IPS DF 6.9 (cell line): ENCODE measurements around the gene TTC29.

Experiments
- DNase-seq: peaks from one replicate; pipeline ENCODE4 v3.0.0-alpha.2; 2013; ENCODE audit warnings: low read depth, low spot score
- H3K27ac ChIP-seq: one replicate; pipeline ENCODE4 v1.5.1; 2013; ENCODE audit warnings: low read length, control low read depth
- H3K27me3 ChIP-seq: 2 replicates; pipeline ENCODE4 v1.6.1; 2013; ENCODE audit warnings: mild to moderate bottlenecking, low read length; ENCODE audit not compliant: control insufficient read depth, insufficient read depth
- H3K36me3 ChIP-seq: 2 replicates; pipeline ENCODE4 v1.6.1; 2013; ENCODE audit warnings: low read length; ENCODE audit not compliant: control insufficient read depth, insufficient read depth
- H3K4me1 ChIP-seq: 2 replicates; pipeline ENCODE4 v1.6.1; 2013; ENCODE audit warnings: low read length; ENCODE audit not compliant: control insufficient read depth, insufficient read depth
- H3K4me3 ChIP-seq: 2 replicates; pipeline ENCODE4 v1.5.1; 2013; ENCODE audit warnings: mild to moderate bottlenecking, low read length
- H3K9me3 ChIP-seq: 2 replicates; pipeline ENCODE4 v1.6.1; 2013; ENCODE audit warnings: low read length, inconsistent platforms; ENCODE audit not compliant: control insufficient read depth, insufficient read depth
- WGBS: extraction: QIAGEN DNeasy Blood & Tissue Kit; methylation state at CpG from one replicate; pipeline ENCODE4 v1.1.7; 2013; ENCODE audit warnings: mixed read lengths, missing lambda C conversion rate; ENCODE audit not compliant: insufficient read length, insufficient coverage; 5-methylcytosine and 5-hydroxymethylcytosine counted together

TTC29 gene

DNA sequence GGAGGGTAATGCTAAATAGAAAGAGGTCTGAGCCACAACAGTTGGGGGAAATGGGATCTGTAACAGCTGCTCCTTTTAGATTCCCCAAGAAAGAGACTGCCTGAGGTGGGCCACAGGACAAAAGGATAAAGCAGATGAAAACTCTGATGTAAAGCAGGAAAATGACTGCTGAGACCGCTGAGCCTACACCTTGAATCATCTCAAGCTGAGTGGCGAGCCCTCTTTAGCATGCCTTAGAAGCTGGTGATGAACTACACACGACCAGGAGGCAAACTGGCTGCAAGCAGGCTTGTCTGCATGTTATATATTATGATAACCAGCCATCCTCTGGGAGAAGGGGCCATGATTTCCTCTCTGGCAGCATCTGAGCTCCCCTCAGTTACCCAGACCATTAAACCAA, 88.4 kb downstream of the TTC29 start:
- WGBS, result no CpG with 5 or more reads among the region's 3 CpGs
- Histone ChIP-seq H3K27ac (no peak overlapping the region), H3K27me3 (no peaks in the 10 kb centered on the region), H3K36me3 (no peaks in the 10 kb centered on the region), H3K4me3 (no peak overlapping the region), H3K9me3 (no peaks in the 10 kb centered on the region), H3K4me1 (no peaks in the 10 kb centered on the region)
- DNase-seq, result no peak

DNA sequence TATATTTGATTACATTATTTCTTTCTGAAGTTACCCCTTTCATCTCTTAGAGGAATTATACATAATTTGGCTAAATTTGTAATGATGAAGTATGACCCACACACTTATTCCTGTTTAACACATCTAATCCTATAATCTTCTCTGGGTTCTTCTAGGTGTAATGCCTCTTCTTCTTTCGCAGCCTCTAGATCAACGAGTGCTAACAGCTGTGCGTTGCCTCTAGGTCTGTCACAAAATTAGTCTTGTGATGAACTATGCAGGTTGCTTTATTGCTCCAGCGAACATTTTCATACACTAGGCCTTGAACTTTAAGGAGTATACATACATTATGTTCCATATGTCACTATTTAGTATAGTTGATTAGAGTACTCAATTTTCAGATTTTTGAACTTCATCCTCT, 89.9 kb downstream of the TTC29 start:
- H3K9me3 ChIP-seq, result no peaks in the 10 kb centered on the region
- no peak overlapping the region for H3K27ac ChIP-seq
- H3K4me1 ChIP-seq, result no peaks in the 10 kb centered on the region
- DNase-seq, result no peak
- no CpG with 5 or more reads among the region's 4 CpGs for WGBS
- no peak overlapping the region for H3K4me3 ChIP-seq
- H3K36me3 ChIP-seq, result no peaks in the 10 kb centered on the region
- H3K27me3 ChIP-seq, result no peaks in the 10 kb centered on the region

DNA sequence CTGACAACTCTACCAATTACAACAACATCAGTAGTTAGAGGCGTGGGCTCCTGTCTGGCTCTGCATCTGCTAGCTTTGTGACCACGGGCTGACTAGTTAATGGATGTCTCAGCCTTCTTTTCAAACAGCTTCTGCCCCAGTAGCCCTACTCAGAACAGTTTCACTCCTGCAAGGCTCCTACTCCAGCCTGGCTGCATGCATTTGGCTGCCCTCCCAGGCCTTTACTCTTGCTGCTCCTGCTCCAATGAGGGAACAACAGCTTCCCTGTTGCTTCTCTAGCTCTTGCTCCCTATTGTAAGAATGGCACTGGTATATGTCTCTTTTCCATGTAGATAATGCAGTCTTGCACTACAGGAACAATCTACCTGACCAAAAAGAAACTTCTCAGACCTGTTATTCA, 93.3 kb downstream of the TTC29 start:
- no peaks in the 10 kb centered on the region for H3K27me3 ChIP-seq
- H3K27ac ChIP-seq, result no peak overlapping the region
- H3K4me1 ChIP-seq, result no peaks in the 10 kb centered on the region
- no peak overlapping the region for H3K4me3 ChIP-seq
- no peaks in the 10 kb centered on the region for H3K9me3 ChIP-seq
- DNase-seq, result no peak
- no peaks in the 10 kb centered on the region for H3K36me3 ChIP-seq
- no CpG with 5 or more reads among the region's 2 CpGs for WGBS

DNA sequence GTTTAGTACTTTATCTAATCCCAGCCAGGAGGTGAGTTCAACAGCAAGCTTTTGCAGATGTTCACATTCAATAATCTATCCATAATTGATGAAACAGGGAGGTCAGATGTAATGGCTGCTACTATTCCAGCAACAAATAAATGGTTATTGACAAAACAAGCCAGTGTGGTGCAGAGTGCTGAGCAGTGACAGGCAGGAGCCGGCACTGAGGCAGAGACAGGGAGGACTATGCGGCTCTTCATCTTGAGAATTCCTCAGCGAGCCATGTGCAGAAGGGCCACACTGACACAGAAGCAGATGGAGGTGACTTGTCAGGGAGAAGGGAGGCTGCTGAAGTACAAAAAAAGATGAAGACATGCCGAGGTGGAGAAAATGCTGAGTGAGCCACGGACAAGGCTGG, 98.3 kb downstream of the TTC29 start:
- no peak for DNase-seq
- Histone ChIP-seq H3K4me1 (no peaks in the 10 kb centered on the region; the same call in 1 of the 2 replicates), H3K4me3 (no peak overlapping the region), H3K9me3 (no peaks in the 10 kb centered on the region), H3K27ac (no peak overlapping the region), H3K27me3 (no peaks in the 10 kb centered on the region), H3K36me3 (no peaks in the 10 kb centered on the region)
- no CpG with 5 or more reads among the region's 5 CpGs for WGBS

DNA sequence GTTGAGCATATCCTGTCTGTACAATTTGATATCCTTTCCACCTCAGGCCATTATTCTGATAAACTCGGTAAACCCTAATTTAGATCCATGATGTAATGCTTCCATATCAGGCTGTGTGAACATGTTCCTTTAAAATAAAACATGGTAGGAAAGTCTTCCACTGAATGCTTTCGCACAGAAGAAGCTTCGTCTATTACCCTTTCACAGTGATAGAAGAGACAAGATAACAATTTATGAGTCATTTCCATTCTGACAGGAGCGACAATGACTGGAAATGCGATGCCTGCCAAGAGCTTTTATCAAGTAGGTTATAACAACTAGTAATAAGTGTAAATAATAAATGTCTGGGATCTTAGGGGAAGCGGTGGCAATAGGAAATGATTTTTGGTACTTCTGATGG, 98.8 kb downstream of the TTC29 start:
- no peak for DNase-seq
- H3K4me1 ChIP-seq, result no peaks in the 10 kb centered on the region; the same call in 1 of the 2 replicates
- no peaks in the 10 kb centered on the region for H3K27me3 ChIP-seq
- H3K9me3 ChIP-seq, result no peaks in the 10 kb centered on the region
- H3K27ac ChIP-seq, result no peak overlapping the region
- WGBS, result no CpG with 5 or more reads among the region's 6 CpGs
- no peak overlapping the region for H3K4me3 ChIP-seq
- no peaks in the 10 kb centered on the region for H3K36me3 ChIP-seq

DNA sequence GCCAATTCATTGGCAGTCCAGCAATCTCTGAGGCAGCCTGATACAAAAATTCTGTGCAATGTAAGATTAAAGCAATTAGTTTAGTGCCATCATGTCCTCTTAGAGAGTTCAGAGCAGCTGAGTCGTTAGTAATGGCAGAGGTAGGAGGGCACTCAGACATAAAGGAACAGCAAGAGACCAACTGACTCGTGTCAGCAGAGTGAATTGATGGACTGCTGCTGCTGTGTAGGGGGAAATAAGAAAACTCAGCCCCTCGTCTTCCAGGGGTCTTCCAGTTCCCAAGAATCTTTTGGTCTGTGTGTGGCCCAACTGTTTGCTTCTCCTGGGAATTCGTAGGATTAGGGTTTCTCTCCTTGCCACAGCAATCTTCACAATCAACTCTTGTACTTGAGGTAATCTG, 100.9 kb downstream of the TTC29 start:
- no peak for DNase-seq
- Histone ChIP-seq H3K36me3 (no peaks in the 10 kb centered on the region), H3K4me3 (no peak overlapping the region), H3K9me3 (no peaks in the 10 kb centered on the region), H3K4me1 (no peaks in the 10 kb centered on the region; the same call in 1 of the 2 replicates), H3K27me3 (no peaks in the 10 kb centered on the region), H3K27ac (no peak overlapping the region)
- no CpG with 5 or more reads among the region's 4 CpGs for WGBS

DNA sequence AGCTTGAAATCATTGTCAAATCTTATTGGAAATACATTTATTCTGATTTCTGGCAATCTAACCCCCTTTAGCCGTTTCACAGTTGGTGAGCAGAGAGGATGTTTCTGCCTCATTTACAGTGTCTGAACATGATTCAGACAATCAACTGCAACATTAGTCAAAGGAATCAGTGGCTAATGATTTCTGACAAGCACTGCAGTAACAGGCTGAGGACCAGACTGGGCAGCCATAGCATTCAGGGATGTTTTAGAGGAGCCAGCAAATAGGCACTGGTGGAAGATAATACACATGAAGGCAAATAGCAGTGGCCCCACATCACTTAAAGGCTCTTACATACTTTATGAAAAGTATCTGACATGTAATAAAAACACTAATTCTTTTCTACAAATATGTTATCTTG, 102.8 kb downstream of the TTC29 start:
- Histone ChIP-seq H3K4me3 (no peak overlapping the region), H3K27ac (no peak overlapping the region), H3K27me3 (no peaks in the 10 kb centered on the region), H3K9me3 (no peaks in the 10 kb centered on the region), H3K36me3 (no peaks in the 10 kb centered on the region), H3K4me1 (no peaks in the 10 kb centered on the region; the same call in 1 of the 2 replicates)
- WGBS, result no CpG with 5 or more reads among the region's 1 CpG
- no peak for DNase-seq

DNA sequence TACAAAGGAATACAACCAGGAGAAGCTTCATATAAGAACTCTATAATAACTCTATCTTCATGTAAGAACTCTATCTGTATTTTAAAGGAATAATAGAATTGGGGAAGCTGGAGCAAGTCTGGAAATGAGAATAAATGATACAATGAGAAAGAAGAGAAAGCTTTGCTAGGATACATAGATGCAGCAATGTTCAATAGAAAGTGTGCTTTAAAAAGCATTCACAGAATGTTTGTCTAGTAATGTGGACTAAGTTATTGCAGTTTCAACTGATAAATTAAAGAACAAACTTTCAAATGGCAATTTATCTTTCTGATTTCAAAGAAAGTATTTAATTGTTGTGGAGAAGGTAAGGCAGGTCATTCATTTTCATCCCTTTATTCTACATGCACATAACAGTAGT, 104.9 kb downstream of the TTC29 start:
- H3K9me3 ChIP-seq, result no peaks in the 10 kb centered on the region
- H3K4me3 ChIP-seq, result no peak overlapping the region
- no peaks in the 10 kb centered on the region for H3K36me3 ChIP-seq
- no peak for DNase-seq
- no peak overlapping the region for H3K27ac ChIP-seq
- H3K27me3 ChIP-seq, result no peaks in the 10 kb centered on the region
- H3K4me1 ChIP-seq, result no peaks in the 10 kb centered on the region; the same call in 1 of the 2 replicates

DNA sequence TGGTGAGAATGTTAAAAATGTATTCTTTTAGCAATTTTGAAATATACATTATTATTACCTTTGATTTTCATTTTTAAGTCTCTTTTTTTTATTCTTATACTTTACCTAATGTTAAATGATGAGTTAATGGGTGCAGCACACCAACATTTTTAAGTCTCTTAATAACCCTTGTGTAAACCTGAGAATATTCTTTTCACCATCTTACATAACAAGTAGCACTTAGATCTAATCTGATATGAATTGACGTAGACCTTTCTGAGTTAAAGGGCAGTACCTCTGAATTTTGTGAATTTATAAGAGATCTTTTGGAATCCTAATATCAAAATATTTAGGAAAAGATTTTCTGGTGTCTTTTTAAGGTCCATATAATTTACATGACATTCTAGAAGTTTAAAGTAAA, 110.6 kb downstream of the TTC29 start:
- H3K4me1 ChIP-seq, result no peaks in the 10 kb centered on the region
- no CpG with 5 or more reads among the region's 1 CpG for WGBS
- H3K4me3 ChIP-seq, result no peak overlapping the region
- no peaks in the 10 kb centered on the region for H3K36me3 ChIP-seq
- no peaks in the 10 kb centered on the region for H3K9me3 ChIP-seq
- H3K27me3 ChIP-seq, result no peaks in the 10 kb centered on the region
- no peak overlapping the region for H3K27ac ChIP-seq
- no peak for DNase-seq

DNA sequence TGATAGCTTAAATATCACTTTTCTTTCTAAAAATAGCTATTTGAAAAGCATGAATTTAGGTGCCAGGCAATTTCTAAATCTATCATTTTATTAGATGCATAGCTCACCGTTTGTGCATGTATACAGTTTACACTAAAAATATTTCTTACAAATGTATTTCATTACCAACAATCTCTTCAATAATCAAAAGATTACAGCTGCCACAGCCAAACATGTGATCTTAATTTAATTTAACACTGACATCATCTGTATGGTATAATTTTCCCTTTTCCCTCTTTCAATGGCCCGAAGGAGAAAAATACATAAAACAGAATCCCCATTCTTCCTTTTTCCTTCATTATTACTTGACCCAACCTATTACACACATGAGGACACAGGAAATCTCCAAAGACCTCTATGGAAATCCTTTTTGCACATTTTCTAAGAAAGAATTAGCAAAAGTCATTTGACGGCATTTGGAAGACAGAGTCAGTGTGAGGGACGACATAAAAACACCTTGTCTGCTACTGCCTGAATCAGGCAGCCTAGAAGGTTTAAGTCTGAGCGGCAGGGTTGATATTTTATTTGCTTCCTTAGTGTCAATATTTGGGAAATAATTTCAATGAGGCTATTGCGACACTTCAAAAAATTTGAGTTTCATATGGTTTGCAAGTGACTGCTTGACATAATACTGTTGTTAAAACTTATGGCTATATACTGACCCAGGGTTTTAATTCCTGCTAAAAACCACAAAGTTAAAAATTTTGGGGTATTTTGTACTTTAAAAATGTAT, 111.2 kb downstream of the TTC29 start:
- no peaks in the 10 kb centered on the region for H3K27me3 ChIP-seq
- no peaks in the 10 kb centered on the region for H3K36me3 ChIP-seq
- no peaks in the 10 kb centered on the region for H3K4me1 ChIP-seq
- no peak overlapping the region for H3K4me3 ChIP-seq
- H3K9me3 ChIP-seq, result no peaks in the 10 kb centered on the region
- H3K27ac ChIP-seq, result no peak overlapping the region
- no CpG with 5 or more reads among the region's 6 CpGs for WGBS
- DNase-seq, result no peak

DNA sequence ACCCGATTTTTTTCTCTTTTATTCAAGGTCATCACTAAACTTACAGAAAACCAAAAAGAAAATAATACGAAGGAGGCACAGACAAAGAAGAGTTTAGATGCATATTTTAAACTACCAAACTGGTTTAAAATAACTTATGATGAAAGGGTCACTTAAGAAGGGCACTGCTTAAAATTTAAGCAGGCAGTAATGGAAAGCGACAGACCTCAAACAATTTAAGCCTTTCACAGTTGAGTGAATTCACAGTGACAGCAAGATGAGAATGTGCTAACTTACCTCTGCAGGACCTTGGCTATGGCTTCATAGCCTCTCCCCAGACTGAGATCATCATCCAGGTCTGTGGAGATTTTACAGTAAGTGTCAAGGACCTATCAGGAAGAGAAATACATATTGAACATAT, 112.1 kb downstream of the TTC29 start:
- WGBS, result no CpG with 5 or more reads among the region's 3 CpGs
- no peaks in the 10 kb centered on the region for H3K4me1 ChIP-seq

More for the DNA sequence above, 112.1 kb downstream of the TTC29 start:
- H3K4me3 ChIP-seq, result no peak overlapping the region
- no peak for DNase-seq
- H3K9me3 ChIP-seq, result no peaks in the 10 kb centered on the region
- no peak overlapping the region for H3K27ac ChIP-seq
- H3K36me3 ChIP-seq, result no peaks in the 10 kb centered on the region
- no peaks in the 10 kb centered on the region for H3K27me3 ChIP-seq
